SK-N-SH (cell line): Measurements from ENCODE around the gene MUTYH. TPM values are rescaled to one million over a fixed set of nuclear protein-coding genes. Genes with fewer than 3 reads are reported as not detected.

Experiments
- CTCF ChIA-PET: fragments of 300-600, 350-600 bp; formaldehyde crosslinking; extraction: SDS; loops from one replicate; lab custom pipeline; 2021; lab: Yijun Ruan, JAX
- POLR2A ChIA-PET: fragments of 350-600 bp; sonication (Branson Sonifier 250); formaldehyde crosslinking; extraction: SDS; loops from one replicate; lab custom pipeline; 2020; ENCODE audit warnings: antibody characterized with exemption, inconsistent platforms; lab: Yijun Ruan, JAX
- DNase-seq: peaks from one replicate; pipeline ENCODE4 v3.0.0; 2012
- H2AFZ ChIP-seq: fragments of 200-600 bp; sonication (generic); 2 replicates; pipeline ENCODE4 v1.8.1; 2016; ENCODE audit warnings: antibody characterized with exemption, mild to moderate bottlenecking, low read depth
- H3F3A ChIP-seq: fragments of 200-600 bp; sonication (generic); replicated peaks from 2 replicates; pipeline ENCODE3; 2016; ENCODE audit warnings: antibody characterized with exemption, mild to moderate bottlenecking; ENCODE audit not compliant: insufficient read depth
- H3K27ac ChIP-seq, 2 experiments: fragments of 200-500 bp in 1 of 2; fragments of 200-600 bp in 1 of 2; sonication (Bioruptor generic) in 1 of 2; sonication (generic), shearing (Covaris generic) in 1 of 2; 2 replicates each; pipeline versions ENCODE4 v1.5.1 to v1.6.1; 2014 to 2016; ENCODE audit warnings: low read depth in 2 of 2, inconsistent platforms in 1 of 2, low read length in 1 of 2, mild to moderate bottlenecking in 1 of 2, mixed read lengths in 1 of 2
- H3K27me3 ChIP-seq: fragments of 200-600 bp; sonication (generic), shearing (Covaris generic); 2 replicates; pipeline ENCODE4 v1.6.1; 2016; ENCODE audit warnings: mixed run types; ENCODE audit not compliant: insufficient read depth
- H3K36me3 ChIP-seq, 2 experiments: fragments of 200-500 bp in 1 of 2; fragments of 200-600 bp in 1 of 2; sonication (Bioruptor generic) in 1 of 2; sonication (generic) in 1 of 2; replicated peaks in 1 of 2; 2 replicates each; pipeline versions ENCODE3 to v1.5.1; 2014 to 2016; ENCODE audit warnings: low read length in 1 of 2, mild to moderate bottlenecking in 1 of 2; ENCODE audit not compliant: insufficient read depth in 2 of 2, control insufficient read depth in 1 of 2
- H3K4me1 ChIP-seq, 2 experiments: fragments of 200-500 bp in 1 of 2; fragments of 200-600 bp in 1 of 2; sonication (Bioruptor generic) in 1 of 2; sonication (generic), shearing (Covaris generic) in 1 of 2; 2 replicates each; pipeline versions ENCODE4 v1.5.1 to v1.6.1; 2014 to 2016; ENCODE audit warnings: low read depth in 1 of 2, low read length in 1 of 2, mixed run types in 1 of 2; ENCODE audit not compliant: insufficient read depth in 2 of 2, control insufficient read depth in 1 of 2
- H3K4me2 ChIP-seq: fragments of 200-600 bp; sonication (generic), shearing (Covaris generic); 2 replicates; pipeline ENCODE4 v1.6.1; 2017; ENCODE audit warnings: mixed run types
- H3K4me3 ChIP-seq, 2 experiments: fragments of 200-500 bp in 1 of 2; fragments of 200-600 bp in 1 of 2; sonication (Bioruptor generic) in 1 of 2; sonication (generic), shearing (Covaris generic) in 1 of 2; 2 replicates each; pipeline versions ENCODE4 v1.5.1 to v1.8.1; 2014 to 2016; ENCODE audit warnings: low read depth in 2 of 2, inconsistent platforms in 1 of 2, low read length in 1 of 2, mild to moderate bottlenecking in 1 of 2, mixed read lengths in 1 of 2, moderate library complexity in 1 of 2
- H3K79me2 ChIP-seq: fragments of 200-600 bp; sonication (generic); 2 replicates; pipeline ENCODE4 v1.8.1; 2017; ENCODE audit warnings: mild to moderate bottlenecking; ENCODE audit not compliant: insufficient read depth
- H3K9ac ChIP-seq: fragments of 200-600 bp; sonication (generic); 2 replicates; pipeline ENCODE4 v1.6.1; 2017; ENCODE audit warnings: mixed run types
- H3K9me2 ChIP-seq: fragments of 200-600 bp; sonication (generic); 2 replicates; pipeline ENCODE4 v1.6.1; 2017; ENCODE audit warnings: mixed run types
- H3K9me3 ChIP-seq: fragments of 200-600 bp; sonication (generic); 2 replicates; pipeline ENCODE4 v1.6.1; 2017; ENCODE audit warnings: mixed run types, mild to moderate bottlenecking, moderate library complexity
- H4K20me1 ChIP-seq: fragments of 200-600 bp; sonication (generic); 2 replicates; pipeline ENCODE4 v1.6.1; 2017; ENCODE audit warnings: mild to moderate bottlenecking, mixed run types; ENCODE audit not compliant: insufficient read depth
- CHD2 ChIP-seq: fragments of 150-350 bp; IDR thresholded peaks from 2 replicates; pipeline ENCODE4 v1.6.1; 2018; ENCODE audit warnings: low read length; ENCODE audit not compliant: partially characterized antibody
- FOSL2 ChIP-seq: IDR thresholded peaks from 2 replicates; pipeline ENCODE4 v1.4.0; 2012; ENCODE audit warnings: low read depth, mild to moderate bottlenecking, moderate library complexity, borderline replicate concordance
- FOXJ3 ChIP-seq: sonication (generic); formaldehyde crosslinking; IDR thresholded peaks from 2 replicates; pipeline ENCODE4 v1.5.1; 2020; ENCODE audit warnings: mild to moderate bottlenecking, missing genetic modification reagents
- GATA2 ChIP-seq: sonication (generic); formaldehyde crosslinking; IDR thresholded peaks from 2 replicates; pipeline ENCODE4 v1.5.0; 2020; ENCODE audit warnings: mild to moderate bottlenecking, missing genetic modification reagents
- IRF3 ChIP-seq: fragments of 150-350 bp; IDR thresholded peaks from 2 replicates; pipeline ENCODE4 v1.6.1; 2016; ENCODE audit warnings: mild to moderate bottlenecking, low read depth, low read length
- MXI1 ChIP-seq: IDR thresholded peaks from 2 replicates; pipeline ENCODE4 v1.6.1; 2012; ENCODE audit warnings: mild to moderate bottlenecking, low read depth, low read length, improper control_type of control experiment
- NFIC ChIP-seq: IDR thresholded peaks from 2 replicates; pipeline ENCODE4 v1.4.0; 2012; ENCODE audit warnings: borderline replicate concordance
- POLR2AphosphoS5 ChIP-seq: IDR thresholded peaks from 2 replicates; pipeline ENCODE4 v1.6.1; 2012; ENCODE audit warnings: low read depth, low read length
- RAD21 ChIP-seq: IDR thresholded peaks from 2 replicates; pipeline ENCODE4 v1.6.1; 2012; ENCODE audit warnings: mild to moderate bottlenecking, low read length
- REST ChIP-seq: IDR thresholded peaks from 2 replicates; pipeline ENCODE4 v1.6.1; 2012; ENCODE audit warnings: mild to moderate bottlenecking, low read depth, low read length, moderate library complexity
- SIN3A ChIP-seq: IDR thresholded peaks from 2 replicates; pipeline ENCODE4 v1.6.1; 2012; ENCODE audit warnings: low read depth, mild to moderate bottlenecking, low read length, moderate library complexity, borderline replicate concordance
- TAF1 ChIP-seq: IDR thresholded peaks from 2 replicates; pipeline ENCODE4 v1.6.1; 2012; ENCODE audit warnings: low read depth, mild to moderate bottlenecking, low read length, moderate library complexity, borderline replicate concordance
- TCF12 ChIP-seq: IDR thresholded peaks from 2 replicates; pipeline ENCODE4 v1.4.0; 2012
- USF2 ChIP-seq: fragments of 150-350 bp; IDR thresholded peaks from 2 replicates; pipeline ENCODE4 v1.6.1; 2017; ENCODE audit warnings: antibody characterized with exemption, low read length, low read depth, borderline replicate concordance
- ZBTB33 ChIP-seq: IDR thresholded peaks from 2 replicates; pipeline ENCODE4 v1.4.0; 2012; ENCODE audit warnings: low read depth, borderline replicate concordance
- WGBS: methylation state at CpG from one replicate; pipeline ENCODE4 v1.1.6; 2017; ENCODE audit warnings: low lambda C conversion rate; 5-methylcytosine and 5-hydroxymethylcytosine counted together
- polyA plus RNA-seq, 3 experiments: library from polyadenylated mRNA; depleted of rRNA; stranded (reverse); fragments of >200 nt; gene quantifications; 2 replicates each; pipeline ENCODE4 v1.2.3, GENCODE V29; 2012

MUTYH gene
- polyA plus RNA-seq, 1 of the 3 experiments (the other 2 are of a cell fraction), result 23.3 TPM

GRCh38 chr1:45322486-45323040 lies 17.7 kb downstream of the MUTYH start:
- ChIA-PET CTCF (interaction anchor here (1.5 kb wide), 1 partner anchor 308 kb away, joined by 3 read pairs; no protein-coding TSS in a partner anchor), POLR2A (no interaction called here)
- H4K20me1 ChIP-seq, result no peaks in the 10 kb centered on the region
- no peak overlapping the region for H3K4me3 ChIP-seq
- no peak for DNase-seq
- no peaks in the 10 kb centered on the region for H3K9me3 ChIP-seq
- H3K9ac ChIP-seq, result no peak overlapping the region
- H3K27me3 ChIP-seq, result no peaks in the 10 kb centered on the region
- H3K9me2 ChIP-seq, result no peaks in the 10 kb centered on the region
- H2AFZ ChIP-seq, result no peak overlapping the region
- H3F3A ChIP-seq, result no peaks in the 10 kb centered on the region
- H3K79me2 ChIP-seq, result no peaks in the 10 kb centered on the region
- H3K36me3 ChIP-seq, result no peaks in the 10 kb centered on the region
- no peak overlapping the region for H3K4me2 ChIP-seq
- TF ChIP-seq FOXJ3 (CRISPR knock-in tag) (no peak), FOSL2 (no peak), REST (no peak), GATA2 (no peak), MXI1 (no peak), SIN3A (no peak), POLR2AphosphoS5 (no peak), TAF1 (no peak)
- H3K27ac ChIP-seq, result no peak overlapping the region
- WGBS, result 91% methylated on average over 10 of the region's 10 CpGs
- peaks cover 0 to 6% of the 10 kb centered on the region in 2 experiments; a peak in 1 of 4 replicates for H3K4me1 ChIP-seq

GRCh38 chr1:45321444-45321843 lies 18.8 kb downstream of the MUTYH start:
- H3K9me2 ChIP-seq, result no peaks in the 10 kb centered on the region
- TF ChIP-seq TAF1 (no peak), RAD21 (no peak), ZBTB33 (no peak), IRF3 (no peak), SIN3A (no peak), FOXJ3 (CRISPR knock-in tag) (no peak), USF2 (no peak), TCF12 (no peak), GATA2 (no peak), NFIC (no peak), CHD2 (no peak), MXI1 (no peak)
- no peaks in the 10 kb centered on the region for H3K79me2 ChIP-seq
- H2AFZ ChIP-seq, result no peak overlapping the region; the same call in 1 of the 2 replicates
- no peak overlapping the region for H3K9ac ChIP-seq
- no peak overlapping the region for H3K4me3 ChIP-seq
- WGBS, result 95% methylated on average over 5 of the region's 5 CpGs
- ChIA-PET POLR2A (no interaction called here), CTCF (no interaction called here)
- H3K4me1 ChIP-seq, result no peaks in the 10 kb centered on the region; a peak in 1 of 4 replicates
- H3K27me3 ChIP-seq, result no peaks in the 10 kb centered on the region
- H4K20me1 ChIP-seq, result no peaks in the 10 kb centered on the region
- no peaks in the 10 kb centered on the region for H3K36me3 ChIP-seq
- no peak for DNase-seq
- H3K27ac ChIP-seq, result no peak overlapping the region
- H3K4me2 ChIP-seq, result no peak overlapping the region
- H3K9me3 ChIP-seq, result no peaks in the 10 kb centered on the region
- H3F3A ChIP-seq, result no peaks in the 10 kb centered on the region
